ENCODE results near the gene VGLL2.

The VGLL2 gene

GRCh38 chr6:117267766-117268534, 2.6 kb downstream of the VGLL2 start:
- no peak for DNase-seq
- in situ Hi-C loops (cut with HindIII; ENCODE audit: low pct_ligation_motif_present, low pct_unique_long_range_greater_than_20kb, low sequenced_read_pairs) = no loop called here

DNA sequence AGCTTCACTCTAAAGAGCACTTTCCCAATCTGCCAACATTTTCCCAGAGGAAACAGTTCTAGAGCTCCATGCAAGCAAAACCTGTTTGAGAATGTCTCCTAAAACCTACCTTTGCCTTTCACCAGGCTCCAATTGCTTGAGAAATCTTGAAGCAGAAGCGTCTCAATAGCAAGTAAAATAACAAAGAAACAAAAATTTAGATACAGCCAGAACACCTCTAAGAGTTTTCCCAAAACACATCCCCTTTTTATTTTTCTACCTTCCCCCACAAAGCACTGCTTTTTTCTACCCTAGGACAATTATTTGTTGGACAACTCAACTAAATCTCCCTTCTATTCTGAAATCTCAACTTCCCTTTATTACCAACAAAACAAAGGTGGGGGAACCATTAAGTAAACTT, 3.6 kb downstream of the VGLL2 start:
- no peak for DNase-seq
- in situ Hi-C loops (cut with HindIII; ENCODE audit: low pct_ligation_motif_present, low pct_unique_long_range_greater_than_20kb, low sequenced_read_pairs) = no loop called here

GRCh38 chr6:117269638-117270054, 4.3 kb downstream of the VGLL2 start:
- DNase-seq = no peak
- in situ Hi-C loops (cut with HindIII; ENCODE audit: low pct_ligation_motif_present, low pct_unique_long_range_greater_than_20kb, low sequenced_read_pairs) = no loop called here

DNA sequence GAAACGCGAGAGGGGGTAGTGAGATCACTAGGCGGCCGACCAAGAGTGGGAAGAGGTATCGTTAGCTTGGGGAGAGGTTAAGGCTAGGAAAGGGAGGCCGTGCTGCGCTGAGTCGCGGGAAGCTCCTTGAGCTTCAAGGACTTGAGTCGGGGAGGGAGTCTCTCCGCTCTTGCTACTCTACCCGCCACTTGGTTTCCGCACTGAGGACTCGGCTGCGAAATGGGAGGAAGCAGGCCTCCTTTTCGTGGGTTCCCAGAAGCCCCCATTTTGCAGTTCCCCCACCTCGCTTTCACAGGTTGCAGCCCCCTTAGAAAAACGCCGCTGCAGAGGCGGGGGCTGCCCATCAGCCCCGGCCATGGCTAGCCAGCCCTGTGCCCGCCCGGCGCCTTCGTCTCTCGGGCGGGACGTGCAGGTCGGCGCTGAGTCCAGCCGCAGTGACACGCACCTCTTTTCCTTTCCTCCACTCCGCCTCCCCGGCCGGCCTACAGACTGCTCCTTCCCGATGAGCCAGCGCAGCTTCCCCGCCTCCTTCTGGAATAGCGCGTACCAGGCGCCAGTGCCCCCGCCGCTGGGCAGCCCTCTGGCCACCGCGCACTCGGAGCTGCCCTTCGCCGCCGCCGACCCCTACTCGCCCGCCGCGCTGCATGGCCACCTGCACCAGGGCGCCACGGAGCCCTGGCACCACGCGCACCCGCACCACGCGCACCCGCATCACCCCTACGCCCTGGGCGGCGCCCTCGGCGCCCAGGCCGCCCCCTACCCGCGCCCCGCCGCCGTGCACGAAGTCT, 4.9 kb downstream of the VGLL2 start:
- in situ Hi-C loops (cut with HindIII; ENCODE audit: low pct_ligation_motif_present, low pct_unique_long_range_greater_than_20kb, low sequenced_read_pairs) = no loop called here
- no peak for DNase-seq

DNA sequence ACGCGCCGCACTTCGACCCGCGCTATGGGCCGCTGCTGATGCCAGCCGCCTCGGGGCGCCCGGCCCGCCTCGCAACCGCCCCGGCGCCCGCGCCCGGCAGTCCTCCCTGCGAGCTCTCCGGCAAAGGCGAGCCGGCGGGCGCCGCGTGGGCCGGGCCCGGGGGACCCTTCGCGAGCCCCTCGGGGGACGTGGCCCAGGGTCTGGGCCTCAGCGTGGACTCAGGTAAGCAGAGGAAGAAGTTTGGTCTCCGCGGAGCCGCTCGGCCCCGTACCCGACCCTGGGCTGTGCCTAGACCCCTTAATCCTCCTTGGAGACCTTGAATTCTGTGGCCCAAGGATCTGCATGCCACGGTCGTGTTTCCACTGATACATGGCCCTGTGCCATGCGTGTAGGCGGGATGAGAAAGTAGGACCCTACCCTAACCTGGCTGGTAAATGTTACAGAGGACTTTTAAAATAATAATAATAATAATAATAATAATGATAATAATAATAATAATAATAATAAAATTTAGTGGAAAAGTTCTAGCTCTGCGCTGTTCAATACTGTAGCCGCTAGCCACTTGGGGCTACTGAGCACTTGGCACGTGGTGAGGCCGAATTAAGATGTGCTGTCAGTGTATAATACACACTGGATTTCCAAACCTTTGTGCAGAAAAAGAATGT, 5.6 kb downstream of the VGLL2 start:
- no peak for DNase-seq
- in situ Hi-C loops (cut with HindIII; ENCODE audit: low pct_ligation_motif_present, low pct_unique_long_range_greater_than_20kb, low sequenced_read_pairs) = no loop called here

GRCh38 chr6:117272032-117272866, 6.9 kb downstream of the VGLL2 start:
- in situ Hi-C loops (cut with HindIII; ENCODE audit: low pct_ligation_motif_present, low pct_unique_long_range_greater_than_20kb, low sequenced_read_pairs) = no loop called here

DNA sequence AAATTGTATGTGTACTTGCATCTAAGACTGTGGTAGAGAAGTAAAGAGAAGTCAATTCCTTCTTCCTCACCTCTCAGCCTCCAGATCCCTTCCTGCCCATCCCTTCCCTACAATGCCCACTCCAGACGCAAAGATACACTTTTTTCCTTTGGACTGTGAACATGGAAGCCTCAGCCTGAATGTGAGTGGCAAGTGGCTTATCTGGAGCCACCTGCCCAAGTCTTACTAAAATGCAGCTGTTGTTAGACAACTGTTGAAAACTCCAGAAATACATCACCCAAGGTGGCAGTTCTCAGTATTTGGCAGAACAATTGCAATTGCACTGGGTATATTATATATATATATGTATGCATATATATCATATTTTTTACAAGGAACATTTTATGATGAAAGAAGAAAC, 7.5 kb downstream of the VGLL2 start:
- in situ Hi-C loops (cut with HindIII; ENCODE audit: low pct_ligation_motif_present, low pct_unique_long_range_greater_than_20kb, low sequenced_read_pairs) = no loop called here
- no peak for DNase-seq

More at GRCh38 chr6:117272032-117272866, 6.9 kb downstream of the VGLL2 start:
- no peak for DNase-seq

DNA sequence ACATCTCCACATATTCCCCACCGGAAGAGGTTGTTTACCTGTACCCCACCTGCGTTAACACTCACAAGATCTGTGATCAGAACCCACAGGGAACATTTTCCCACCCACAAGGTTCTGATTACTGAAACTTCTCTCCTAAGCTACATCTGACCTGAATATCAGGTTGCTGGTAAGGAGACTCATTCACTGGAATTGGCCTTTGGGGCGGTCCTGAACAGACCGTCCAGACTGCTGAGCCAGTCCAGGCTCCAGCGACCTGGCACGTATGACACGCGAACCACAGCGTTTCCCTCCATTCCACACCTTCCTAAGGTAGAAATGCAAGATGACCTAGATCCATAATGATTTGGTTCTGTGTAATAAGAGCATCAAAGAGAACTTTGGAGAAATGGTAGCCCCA, 9.8 kb downstream of the VGLL2 start:
- in situ Hi-C loops (cut with HindIII; ENCODE audit: low pct_ligation_motif_present, low pct_unique_long_range_greater_than_20kb, low sequenced_read_pairs) = no loop called here
- DNase-seq = no peak

GRCh38 chr6:117275711-117276110, 10.4 kb downstream of the VGLL2 start:
- in situ Hi-C loops (cut with HindIII; ENCODE audit: low pct_ligation_motif_present, low pct_unique_long_range_greater_than_20kb, low sequenced_read_pairs) = no loop called here
- no peak for DNase-seq

DNA sequence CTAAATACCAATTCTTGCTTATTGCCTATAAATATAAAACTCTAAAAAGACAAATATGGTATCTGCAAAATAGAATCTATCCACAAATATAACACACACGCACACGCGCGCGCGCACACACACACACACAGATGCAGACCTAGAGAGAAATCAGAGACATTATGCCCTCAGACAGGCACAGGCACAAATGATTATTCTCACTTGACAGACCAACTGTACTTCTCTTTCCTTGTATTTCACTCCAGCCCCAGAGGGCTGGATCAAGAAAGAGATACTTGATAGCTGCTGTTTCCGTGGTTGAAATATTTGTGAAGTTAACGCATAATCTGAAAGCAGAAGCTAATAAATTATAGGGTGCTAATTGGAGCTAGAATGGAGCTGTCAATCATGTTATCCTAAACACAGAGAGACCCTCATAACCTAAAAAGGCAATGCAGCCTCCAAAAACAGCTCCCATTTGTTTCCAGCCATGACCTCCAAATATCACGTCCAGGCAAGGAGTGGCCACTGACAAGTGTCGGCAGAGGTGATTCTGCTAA, 11.5 kb downstream of the VGLL2 start:
- no peak for DNase-seq
- in situ Hi-C loops (cut with HindIII; ENCODE audit: low pct_ligation_motif_present, low pct_unique_long_range_greater_than_20kb, low sequenced_read_pairs) = no loop called here

DNA sequence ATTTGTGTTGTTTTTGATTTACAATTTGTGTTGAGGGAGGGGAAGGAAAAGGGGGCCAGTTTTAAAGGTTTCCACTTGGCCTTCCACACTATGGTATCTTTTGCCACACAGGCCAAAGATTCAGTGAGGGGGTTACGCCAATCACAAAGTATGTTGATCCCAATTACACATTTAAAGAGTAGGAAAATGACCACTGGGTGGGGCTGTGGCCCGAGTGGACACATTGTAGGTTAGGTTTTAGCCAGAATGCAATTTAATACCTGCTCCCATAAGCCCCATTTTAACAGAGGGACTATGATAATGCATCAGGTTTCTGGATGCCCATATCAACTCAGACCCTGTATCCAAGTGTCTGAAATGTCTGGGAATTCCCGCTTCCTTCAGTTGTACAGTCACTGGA, 15.6 kb downstream of the VGLL2 start:
- in situ Hi-C loops (cut with HindIII; ENCODE audit: low pct_ligation_motif_present, low pct_unique_long_range_greater_than_20kb, low sequenced_read_pairs) = no loop called here
- peak; percentile 2 for DNase-seq

- in situ Hi-C loops (cut with HindIII; ENCODE audit: low pct_ligation_motif_present, low pct_unique_long_range_greater_than_20kb, low sequenced_read_pairs) = no loop called here
- no peak for DNase-seq
Measured at GRCh38 chr6:117288083-117288715, 22.8 kb downstream of the VGLL2 start.

- DNase-seq = no peak
- in situ Hi-C loops (cut with HindIII; ENCODE audit: low pct_ligation_motif_present, low pct_unique_long_range_greater_than_20kb, low sequenced_read_pairs) = no loop called here
Measured at GRCh38 chr6:117290173-117290846, 25.0 kb downstream of the VGLL2 start.

- DNase-seq = no peak
- in situ Hi-C loops (cut with HindIII; ENCODE audit: low pct_ligation_motif_present, low pct_unique_long_range_greater_than_20kb, low sequenced_read_pairs) = no loop called here
Measured at GRCh38 chr6:117298941-117299340, 33.6 kb downstream of the VGLL2 start.

DNA sequence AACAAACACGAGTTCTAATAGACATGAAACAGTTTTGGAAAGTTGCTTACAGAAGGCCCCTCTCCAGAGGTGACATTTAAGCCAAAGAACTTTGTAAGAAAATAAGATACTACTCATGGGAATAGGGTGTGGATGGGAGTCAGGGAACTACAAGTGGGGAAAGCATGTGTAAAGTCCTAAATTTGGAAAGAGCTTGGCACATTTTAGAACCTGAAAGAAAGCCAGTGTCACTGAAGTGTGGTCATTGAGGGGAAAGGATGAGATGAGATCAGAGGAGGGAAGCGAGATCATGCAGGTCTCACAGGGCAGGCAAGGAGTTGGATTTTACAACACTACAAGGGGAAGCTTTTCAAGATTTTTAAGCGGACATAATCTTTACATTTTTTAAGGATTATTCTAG, 38.0 kb downstream of the VGLL2 start:
- DNase-seq = no peak
- in situ Hi-C loops (cut with HindIII; ENCODE audit: low pct_ligation_motif_present, low pct_unique_long_range_greater_than_20kb, low sequenced_read_pairs) = no loop called here

DNA sequence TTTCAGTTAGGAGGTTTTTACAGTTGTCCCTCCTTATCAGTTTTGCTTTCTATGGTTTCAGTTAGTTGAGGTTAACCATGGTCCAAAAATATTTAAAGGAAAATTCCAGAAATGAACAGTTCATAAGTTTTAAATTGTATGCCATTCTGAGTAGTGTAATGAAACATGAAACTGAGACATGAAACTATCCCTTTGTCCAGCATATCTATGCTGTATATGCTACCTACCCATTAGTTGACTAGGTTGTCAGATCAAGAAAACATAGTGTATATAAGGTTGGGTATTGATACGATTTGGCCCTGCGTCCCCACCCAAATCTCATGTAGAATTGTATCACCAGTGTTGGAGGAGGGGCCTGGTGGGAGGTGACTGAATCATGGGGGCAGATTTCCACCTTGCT, 39.1 kb downstream of the VGLL2 start:
- in situ Hi-C loops (cut with HindIII; ENCODE audit: low pct_ligation_motif_present, low pct_unique_long_range_greater_than_20kb, low sequenced_read_pairs) = no loop called here

GRCh38 chr6:117306227-117306790, 41.0 kb downstream of the VGLL2 start:
- in situ Hi-C loops (cut with HindIII; ENCODE audit: low pct_ligation_motif_present, low pct_unique_long_range_greater_than_20kb, low sequenced_read_pairs) = no loop called here
- no peak for DNase-seq

More for the DNA sequence above, 39.1 kb downstream of the VGLL2 start:
- DNase-seq = no peak

Data from ACHN (cell line).